ENCODE data around the gene IRAK2. TPM values are rescaled to one million over a fixed set of nuclear protein-coding genes. Genes with fewer than 3 reads are reported as not detected.

IRAK2 gene
- total and polyA plus RNA-seq, 2 of the 8 experiments (the other 6 are each of a cell fraction or from before 2014, with no cell fraction given): 1.5 TPM

GRCh38 chr3:10198761-10199649, 34.3 kb downstream of the IRAK2 start:
- Histone ChIP-seq H3K36me3 (ENCODE audit: control insufficient read depth in 2 of 4, insufficient read depth in 4 of 4, low read length in 3 of 4) (no peaks in the 10 kb centered on the region), H3K79me1 (ENCODE audit: low read depth, low read length) (no peaks in the 10 kb centered on the region), H3K56ac (replicated peaks; ENCODE audit: insufficient read length, low read depth, low read length) (no peak overlapping the region), H4K20me1 (replicated peaks in 1 of 2; ENCODE audit: control insufficient read depth in 1 of 2, insufficient read depth in 2 of 2, low read length in 2 of 2) (no peaks in the 10 kb centered on the region), H3K4me2 (ENCODE audit: insufficient read depth in 1 of 2, low read depth in 2 of 2, low read length in 2 of 2) (no peak overlapping the region), H3K14ac (ENCODE audit: insufficient read length) (no peak overlapping the region), H3K27ac (ENCODE audit: low read depth, low read length) (no peak overlapping the region), H3K4me3 (ENCODE audit: extremely low read depth in 1 of 4, insufficient read depth in 2 of 4, low read depth in 3 of 4, low read length in 4 of 4) (no peak overlapping the region), H4K8ac (ENCODE audit: extremely low read depth, insufficient read depth, low read length) (peak overlapping the region; percentile 53; the same call in 1 of the 2 replicates), H3K79me2 (ENCODE audit: control insufficient read depth in 1 of 2, insufficient read depth in 2 of 2, low read length in 2 of 2) (no peaks in the 10 kb centered on the region), H2BK5ac (ENCODE audit: low read depth, low read length) (no peak overlapping the region), H3K23ac (ENCODE audit: insufficient read length) (no peak overlapping the region), H4K5ac (ENCODE audit: insufficient read length, low read depth, low read length) (no peak overlapping the region), H3K4ac (replicated peaks; ENCODE audit: insufficient read length, low read depth, low read length) (no peak overlapping the region), H2BK20ac (ENCODE audit: low read length) (no peak overlapping the region), H2BK120ac (replicated peaks; ENCODE audit: low read depth, low read length) (no peak overlapping the region), H3K27me3 (replicated peaks in 1 of 4; ENCODE audit: control insufficient read depth in 3 of 4, extremely low read depth in 1 of 4, insufficient read depth in 3 of 4, low read length in 3 of 4) (no peaks in the 10 kb centered on the region), H3K9me3 (ENCODE audit: insufficient read depth in 2 of 2, low read depth in 1 of 2, low read length in 1 of 2) (no peaks in the 10 kb centered on the region), H2BK15ac (ENCODE audit: low read length) (no peak overlapping the region), H3K9ac (replicated peaks in 1 of 4; ENCODE audit: extremely low read depth in 1 of 4, low read depth in 3 of 4, low read length in 3 of 4) (no peak overlapping the region), H2BK12ac (ENCODE audit: low read depth, low read length) (no peak overlapping the region), H3K4me1 (replicated peaks in 1 of 4; ENCODE audit: control insufficient read depth in 3 of 4, insufficient read depth in 4 of 4, low read length in 3 of 4) (0 out of 7 replicates have a peak, but pooled peaks cover 0 to 4% (median 0%) of the 10 kb centered on the region in 4 experiments), H3K23me2 (ENCODE audit: low read depth, low read length) (no peaks in the 10 kb centered on the region), H4K91ac (replicated peaks; ENCODE audit: insufficient read length, low read length) (no peak overlapping the region), H2AFZ (ENCODE audit: low read length) (no peak overlapping the region), H3K18ac (ENCODE audit: extremely low read depth, low read length) (no peak overlapping the region), H2AK5ac (ENCODE audit: low read depth, low read length) (no peak overlapping the region)
- no peak for FAIRE-seq
- 91% methylated on average over 12 of the region's 12 CpGs; no CpG with 5 or more reads in 1 of the 2 experiments for WGBS, 2 experiments (ENCODE audit: extremely low coverage in 1 of 2, insufficient coverage in 1 of 2, insufficient read length in 1 of 2, insufficient replicate concordance in 2 of 2, low coverage in 1 of 2, low lambda C conversion rate in 2 of 2, missing lambda C conversion rate in 1 of 2)
- DNase-seq (ENCODE audit: low read depth in 1 of 2, low spot score in 2 of 2): no peak
- POLR2A ChIA-PET (ENCODE audit: partially characterized antibody): interaction anchor here (0.5 kb wide), 1 partner anchor 49 kb away, joined by 3 read pairs; the partner anchor contains the start of gene TATDN2
- CTCF ChIA-PET (ENCODE audit: partially characterized antibody): interaction anchor here (0.6 kb wide), 2 partner anchors 26 to 67 kb away, joined by 3 read pairs; no protein-coding TSS in a partner anchor
- TF ChIP-seq SRF (IDR thresholded peaks at IDR 0.05; ENCODE audit: low read depth, low read length) (no peak), FOSL1 (IDR thresholded peaks at IDR 0.05; ENCODE audit: insufficient read depth, low read depth, low read length) (no peak), CTBP2 (IDR thresholded peaks at IDR 0.05; ENCODE audit: borderline replicate concordance, insufficient read depth, insufficient read length, low read length) (no peak), YY1 (IDR thresholded peaks at IDR 0.05; ENCODE audit: low read depth, low read length) (no peak), BRCA1 (IDR thresholded peaks at IDR 0.05; ENCODE audit: low read depth, low read length) (no peak), RXRA (IDR thresholded peaks at IDR 0.05; ENCODE audit: insufficient read depth, low read depth, low read length) (no peak), HDAC6 (IDR thresholded peaks at IDR 0.05; ENCODE audit: low read depth, low read length) (no peak)

All from H1 (cell line).